MCF 10A (cell line): ENCODE results near the gene PCBD2. TPM values are rescaled to one million over a fixed set of nuclear protein-coding genes. Genes with fewer than 3 reads are reported as not detected.
"Not testable (repeated sequence)": the region's sequence is repeated elsewhere in the genome, so short reads cannot be mapped to it uniquely, and the experiment has no call there.

ENCODE experiments used
- BruUV-seq: library from RNA; stranded (reverse); fragments of 400-500 nt; replicated peaks from 2 replicates; lab custom pipeline; 2021; lab: Mats Ljungman, UMichigan
- CTCF ChIA-PET: fragments of 300-600 bp; sonication (Branson Sonifier 250); formaldehyde crosslinking; extraction: SDS; loops from one replicate; lab custom pipeline; 2021; ENCODE audit warnings: antibody characterized with exemption, inconsistent platforms; lab: Yijun Ruan, JAX
- POLR2A ChIA-PET: fragments of 300-600, 350-650 bp; sonication (Branson Sonifier 250); formaldehyde crosslinking; extraction: SDS; loops from one replicate; lab custom pipeline; 2020; ENCODE audit warnings: antibody characterized with exemption, inconsistent platforms; lab: Yijun Ruan, JAX
- DNase-seq: peaks from one replicate; pipeline ENCODE4 v3.0.0-alpha.2; 2018; ENCODE audit not compliant: unreplicated experiment
- H3K27ac Mint-ChIP-seq: one replicate; pipeline ENCODE4 v1.8.0; 2022; ENCODE audit warnings: mild to moderate bottlenecking, low read depth, mixed read lengths; ENCODE audit not compliant: unreplicated experiment
- H3K27me3 Mint-ChIP-seq: one replicate; pipeline ENCODE4 v1.8.0; 2022; ENCODE audit warnings: mixed read lengths; ENCODE audit not compliant: insufficient read depth, unreplicated experiment
- H3K36me3 Mint-ChIP-seq: one replicate; pipeline ENCODE4 v1.8.0; 2022; ENCODE audit warnings: mild to moderate bottlenecking, moderate library complexity, mixed read lengths; ENCODE audit not compliant: insufficient read depth, unreplicated experiment
- H3K4me1 Mint-ChIP-seq: one replicate; pipeline ENCODE4 v1.8.0; 2022; ENCODE audit warnings: mixed read lengths; ENCODE audit not compliant: insufficient read depth, unreplicated experiment
- H3K4me3 Mint-ChIP-seq: one replicate; pipeline ENCODE4 v1.8.0; 2022; ENCODE audit warnings: mild to moderate bottlenecking, moderate library complexity, mixed read lengths; ENCODE audit not compliant: unreplicated experiment
- H3K9me3 Mint-ChIP-seq: one replicate; pipeline ENCODE4 v1.8.0; 2022; ENCODE audit warnings: mixed read lengths; ENCODE audit not compliant: unreplicated experiment
- CTCF ChIP-seq: fragments of 200-600 bp; IDR thresholded peaks from one replicate; pipeline ENCODE4 v1.8.0; 2022; ENCODE audit warnings: antibody characterized with exemption, mild to moderate bottlenecking; ENCODE audit not compliant: unreplicated experiment
- intact Hi-C: fragments of 100-400 bp; cut with micrococcal nuclease; formaldehyde crosslinking; loops from 2 replicates; pipeline ENCODE4 v1.14.1; 2022
- total RNA-seq: library from RNA; stranded (reverse); gene quantifications from 2 replicates; pipeline ENCODE4 v1.2.3, GENCODE V29; 2022

PCBD2 gene
- total RNA-seq, 1 experiment from 2014 or later, result 27.3 TPM

GRCh38 chr5:134997015-134997414 is 92.1 kb downstream of the PCBD2 start:
- POLR2A ChIA-PET, result no interaction called here
- H3K27me3 Mint-ChIP-seq, result no peaks in the 10 kb centered on the region
- peaks cover 6% of the 10 kb centered on the region for H3K36me3 Mint-ChIP-seq
- H3K4me3 Mint-ChIP-seq, result no peak overlapping the region
- intact Hi-C loops, result no loop called here
- H3K4me1 Mint-ChIP-seq, result no peaks in the 10 kb centered on the region
- DNase-seq, result no peak
- CTCF ChIA-PET, result interaction anchor here (0.8 kb wide), 1 partner anchor 159 kb away, joined by 3 read pairs; no protein-coding TSS in a partner anchor
- TF ChIP-seq CTCF, result no peak
- no peaks in the 10 kb centered on the region for H3K9me3 Mint-ChIP-seq
- H3K27ac Mint-ChIP-seq, result no peak overlapping the region
- no TSS peak for BruUV-seq

DNA sequence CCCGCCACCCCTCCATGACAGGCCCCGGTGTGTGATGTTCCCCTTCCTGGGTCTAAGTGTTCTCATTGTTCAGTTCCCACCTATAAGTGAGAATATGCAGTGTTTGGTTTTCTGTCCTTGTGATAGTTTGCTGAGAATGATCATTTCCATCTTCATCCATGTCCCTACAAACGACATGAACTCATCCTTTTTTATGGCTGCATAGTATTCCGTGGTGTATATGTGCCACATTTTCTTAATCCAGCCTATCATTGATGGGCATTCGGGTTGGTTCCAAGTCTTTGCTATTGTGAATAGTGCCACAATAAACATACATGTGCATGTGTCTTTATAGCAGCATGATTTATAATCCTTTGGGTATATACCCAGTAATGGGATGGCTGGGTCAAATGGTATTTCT is 93.1 kb downstream of the PCBD2 start:
- H3K27ac Mint-ChIP-seq, DNase-seq, H3K4me1 Mint-ChIP-seq, intact Hi-C loops, POLR2A ChIA-PET, CTCF ChIA-PET, BruUV-seq, H3K9me3 Mint-ChIP-seq, H3K27me3 Mint-ChIP-seq, H3K36me3 Mint-ChIP-seq, H3K4me3 Mint-ChIP-seq: not testable (repeated sequence)

DNA sequence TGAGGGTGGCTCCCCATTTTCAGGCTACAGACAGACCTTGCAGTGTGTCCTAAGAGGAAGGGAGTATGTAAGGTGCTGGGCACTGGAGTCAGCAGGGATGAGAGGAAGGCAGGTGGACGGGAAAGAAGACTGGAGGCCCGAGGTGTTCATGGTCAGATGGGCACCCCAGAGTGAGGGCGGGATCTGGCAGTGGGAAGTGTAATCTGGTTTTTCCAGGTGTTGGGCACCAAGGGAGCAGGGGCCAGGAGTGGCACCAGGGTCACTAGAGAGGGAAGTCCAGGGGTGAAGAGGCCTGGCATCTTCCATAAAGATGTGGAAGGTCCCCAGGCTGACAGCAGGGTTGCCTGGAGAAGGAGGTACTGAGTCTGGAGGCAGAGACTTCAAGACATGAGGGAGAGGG is 99.4 kb downstream of the PCBD2 start:
- no peak for TF ChIP-seq CTCF
- Mint-ChIP-seq H3K4me1 (no peaks in the 10 kb centered on the region), H3K4me3 (no peak overlapping the region), H3K27me3 (no peaks in the 10 kb centered on the region), H3K27ac (no peak overlapping the region), H3K36me3 (no peaks in the 10 kb centered on the region), H3K9me3 (peaks cover 6% of the 10 kb centered on the region)
- DNase-seq, result no peak
- POLR2A ChIA-PET, result no interaction called here
- no TSS peak for BruUV-seq
- CTCF ChIA-PET, result no interaction called here
- intact Hi-C loops, result no loop called here

GRCh38 chr5:135005076-135005475 is 100.1 kb downstream of the PCBD2 start:
- H3K27me3 Mint-ChIP-seq, result no peaks in the 10 kb centered on the region
- no peaks in the 10 kb centered on the region for H3K36me3 Mint-ChIP-seq
- H3K4me3 Mint-ChIP-seq, result no peak overlapping the region
- DNase-seq, result no peak
- POLR2A ChIA-PET, result no interaction called here
- intact Hi-C loops, result no loop called here
- no TSS peak for BruUV-seq
- H3K4me1 Mint-ChIP-seq, result no peaks in the 10 kb centered on the region
- peaks cover 6% of the 10 kb centered on the region for H3K9me3 Mint-ChIP-seq
- TF ChIP-seq CTCF, result no peak
- CTCF ChIA-PET, result interaction anchor here (0.6 kb wide), 1 partner anchor 118 kb away, joined by 3 read pairs; no protein-coding TSS in a partner anchor
- H3K27ac Mint-ChIP-seq, result no peak overlapping the region

- CTCF ChIA-PET, result no interaction called here
- Mint-ChIP-seq H3K27ac (no peak overlapping the region), H3K4me1 (no peaks in the 10 kb centered on the region), H3K9me3 (peaks cover 4% of the 10 kb centered on the region), H3K4me3 (no peak overlapping the region), H3K36me3 (no peaks in the 10 kb centered on the region), H3K27me3 (no peaks in the 10 kb centered on the region)
- intact Hi-C loops, result no loop called here
- no TSS peak for BruUV-seq
- POLR2A ChIA-PET, result no interaction called here
- TF ChIP-seq CTCF, result no peak
- DNase-seq, result no peak
Measured at GRCh38 chr5:135007305-135007704, 102.4 kb downstream of the PCBD2 start.
